Hepatocyte (in vitro differentiated cells): ENCODE results near the gene CPNE4. TPM values are rescaled to one million over a fixed set of nuclear protein-coding genes. Genes with fewer than 3 reads are reported as not detected.

Experiments
- DNase-seq: peaks from one replicate; pipeline ENCODE4 v3.0.0-alpha.2; 2016; ENCODE audit warnings: low spot score
- H2AFZ ChIP-seq: fragments of 200-600 bp; sonication (generic); 2 replicates; pipeline ENCODE4 v1.6.0; 2016; ENCODE audit warnings: antibody characterized with exemption, mild to moderate bottlenecking
- H3K27ac ChIP-seq: fragments of 200-600 bp; sonication (generic); 2 replicates; pipeline ENCODE4 v1.5.1; 2016; ENCODE audit warnings: mild to moderate bottlenecking
- H3K27me3 ChIP-seq: fragments of 200-600 bp; sonication (generic); 2 replicates; pipeline ENCODE4 v1.6.1; 2016
- H3K36me3 ChIP-seq: fragments of 200-600 bp; sonication (generic); replicated peaks from 2 replicates; pipeline ENCODE4 v1.5.1; 2016; ENCODE audit warnings: low read depth; ENCODE audit not compliant: insufficient read depth
- H3K4me1 ChIP-seq: fragments of 200-600 bp; sonication (generic); 2 replicates; pipeline ENCODE4 v1.5.1; 2016; ENCODE audit warnings: mild to moderate bottlenecking, moderate library complexity; ENCODE audit not compliant: insufficient read depth
- H3K4me2 ChIP-seq: fragments of 200-600 bp; sonication (generic); 2 replicates; pipeline ENCODE4 v1.6.0; 2016
- H3K4me3 ChIP-seq: fragments of 200-600 bp; sonication (generic); 2 replicates; pipeline ENCODE4 v1.5.1; 2016; ENCODE audit warnings: mild to moderate bottlenecking
- H3K79me2 ChIP-seq: fragments of 200-600 bp; sonication (generic); 2 replicates; pipeline ENCODE4 v1.6.0; 2017; ENCODE audit warnings: mild to moderate bottlenecking
- H3K9me2 ChIP-seq: fragments of 200-600 bp; sonication (generic); replicated peaks from 2 replicates; pipeline ENCODE4 v1.6.0; 2017; ENCODE audit warnings: mild to moderate bottlenecking; ENCODE audit not compliant: insufficient read depth
- H3K9me3 ChIP-seq: fragments of 200-600 bp; sonication (generic); 2 replicates; pipeline ENCODE4 v1.5.1; 2016; ENCODE audit warnings: low read depth, mild to moderate bottlenecking
- H4K20me1 ChIP-seq: fragments of 200-600 bp; sonication (generic); 2 replicates; pipeline ENCODE4 v1.6.0; 2016; ENCODE audit warnings: mild to moderate bottlenecking; ENCODE audit not compliant: insufficient read depth, poor library complexity, severe bottlenecking
- EZH2 ChIP-seq: fragments of 200-600 bp; sonication (generic); IDR thresholded peaks from 2 replicates; pipeline ENCODE4 v1.6.1; 2016; ENCODE audit warnings: antibody characterized with exemption, mild to moderate bottlenecking, borderline replicate concordance
- EZH2phosphoT487 ChIP-seq: fragments of 200-600 bp; sonication (generic); IDR thresholded peaks from one replicate; pipeline ENCODE4 v1.6.1; 2018; ENCODE audit warnings: antibody characterized with exemption, mild to moderate bottlenecking, low read depth, moderate library complexity; ENCODE audit not compliant: unreplicated experiment, severe bottlenecking
- WGBS: methylation state at CpG from one replicate; pipeline ENCODE4 v1.1.6; 2016; ENCODE audit warnings: low lambda C conversion rate; ENCODE audit errors: missing lambda C conversion rate; 5-methylcytosine and 5-hydroxymethylcytosine counted together
- polyA plus RNA-seq: library from polyadenylated mRNA; unstranded; fragments of >200 nt; fragmentation: Nextera tagmentation; extraction: Ambion mirVana; gene quantifications from 2 replicates; pipeline ENCODE4 v1.2.1, GENCODE V29; 2016
- total RNA-seq: library from RNA; depleted of rRNA; stranded (reverse); fragments of >200 nt; gene quantifications from 2 replicates; pipeline ENCODE4 v1.2.3, GENCODE V29; 2014
- TF ChIP-seq, protein P1 (sequence below): fragments of 200-600 bp; sonication (generic); IDR thresholded peaks from 2 replicates; pipeline ENCODE4 v1.5.1; 2016; ENCODE audit warnings: antibody characterized with exemption, mild to moderate bottlenecking; ENCODE audit not compliant: poor library complexity

The CPNE4 gene
- total and polyA plus RNA-seq, 2 experiments from 2014 or later: 0.37 to 0.52 TPM

DNA sequence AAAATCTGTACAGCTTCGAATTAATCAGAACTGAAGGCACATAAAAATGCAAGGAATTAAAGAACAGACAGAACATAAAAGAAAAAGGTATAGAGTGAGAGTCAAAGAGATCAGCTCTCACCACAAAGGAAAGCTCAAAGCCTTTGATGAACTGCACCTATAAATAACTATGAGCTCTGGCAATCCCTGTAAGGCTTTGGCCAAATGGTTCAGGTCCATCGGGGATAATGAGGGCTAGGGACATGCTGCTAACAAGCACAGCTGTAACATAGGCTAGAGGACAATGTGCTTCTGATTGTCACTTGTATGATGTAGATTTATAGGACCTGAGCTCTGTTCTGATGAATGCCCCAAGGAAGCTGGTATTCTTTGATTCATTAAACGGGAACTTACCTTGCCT is 418.1 kb downstream of the CPNE4 start:
- Histone ChIP-seq H2AFZ (no peak overlapping the region), H3K4me2 (no peak overlapping the region)
- whole genome bisulfite sequencing: 61% methylated on average over 3 of the region's 3 CpGs

DNA sequence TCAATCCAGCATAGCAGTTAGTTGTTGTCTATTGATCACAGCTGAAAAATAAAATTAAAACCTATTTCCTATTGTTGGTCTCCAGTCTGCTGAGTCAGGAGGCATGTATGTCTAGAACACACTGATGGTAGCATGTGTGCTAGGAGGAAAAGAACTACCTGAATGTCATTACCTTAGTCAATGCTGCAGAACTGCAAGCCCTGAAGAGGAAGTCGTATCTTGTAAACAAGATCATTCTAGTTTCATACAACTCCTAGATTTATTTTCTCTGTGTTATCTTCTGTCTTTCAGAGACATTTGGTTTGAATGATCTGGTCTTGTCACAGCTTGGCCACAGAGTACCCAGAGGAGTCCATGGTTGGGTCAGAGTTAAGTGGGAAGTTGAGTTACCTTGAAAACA is 422.1 kb downstream of the CPNE4 start:
- no peak overlapping the region for H3K27ac ChIP-seq
- H4K20me1 ChIP-seq: no peaks in the 10 kb centered on the region
- H2AFZ ChIP-seq: no peak overlapping the region
- H3K79me2 ChIP-seq: no peaks in the 10 kb centered on the region
- no peaks in the 10 kb centered on the region for H3K4me1 ChIP-seq
- TF ChIP-seq, protein P1, sequence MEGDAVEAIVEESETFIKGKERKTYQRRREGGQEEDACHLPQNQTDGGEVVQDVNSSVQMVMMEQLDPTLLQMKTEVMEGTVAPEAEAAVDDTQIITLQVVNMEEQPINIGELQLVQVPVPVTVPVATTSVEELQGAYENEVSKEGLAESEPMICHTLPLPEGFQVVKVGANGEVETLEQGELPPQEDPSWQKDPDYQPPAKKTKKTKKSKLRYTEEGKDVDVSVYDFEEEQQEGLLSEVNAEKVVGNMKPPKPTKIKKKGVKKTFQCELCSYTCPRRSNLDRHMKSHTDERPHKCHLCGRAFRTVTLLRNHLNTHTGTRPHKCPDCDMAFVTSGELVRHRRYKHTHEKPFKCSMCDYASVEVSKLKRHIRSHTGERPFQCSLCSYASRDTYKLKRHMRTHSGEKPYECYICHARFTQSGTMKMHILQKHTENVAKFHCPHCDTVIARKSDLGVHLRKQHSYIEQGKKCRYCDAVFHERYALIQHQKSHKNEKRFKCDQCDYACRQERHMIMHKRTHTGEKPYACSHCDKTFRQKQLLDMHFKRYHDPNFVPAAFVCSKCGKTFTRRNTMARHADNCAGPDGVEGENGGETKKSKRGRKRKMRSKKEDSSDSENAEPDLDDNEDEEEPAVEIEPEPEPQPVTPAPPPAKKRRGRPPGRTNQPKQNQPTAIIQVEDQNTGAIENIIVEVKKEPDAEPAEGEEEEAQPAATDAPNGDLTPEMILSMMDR: no peak
- TF ChIP-seq EZH2 (no peak), EZH2phosphoT487 (no peak)
- H3K4me3 ChIP-seq: no peak overlapping the region
- H3K9me2 ChIP-seq: no peaks in the 10 kb centered on the region
- 79% methylated on average over 1 of the region's 1 CpG for WGBS
- H3K9me3 ChIP-seq: no peaks in the 10 kb centered on the region
- H3K27me3 ChIP-seq: no peaks in the 10 kb centered on the region
- H3K36me3 ChIP-seq: no peaks in the 10 kb centered on the region
- H3K4me2 ChIP-seq: no peak overlapping the region
- no peak for DNase-seq

More for the DNA sequence above, 418.1 kb downstream of the CPNE4 start:
- DNase-seq: no peak
- no peaks in the 10 kb centered on the region for H3K9me3 ChIP-seq
- no peaks in the 10 kb centered on the region for H4K20me1 ChIP-seq
- no peak overlapping the region for H3K27ac ChIP-seq
- H3K79me2 ChIP-seq: no peaks in the 10 kb centered on the region
- H3K36me3 ChIP-seq: no peaks in the 10 kb centered on the region
- H3K4me1 ChIP-seq: no peaks in the 10 kb centered on the region
- no peak overlapping the region for H3K4me3 ChIP-seq
- no peaks in the 10 kb centered on the region for H3K27me3 ChIP-seq
- no peaks in the 10 kb centered on the region for H3K9me2 ChIP-seq
- no peak for TF ChIP-seq EZH2
- TF ChIP-seq EZH2phosphoT487: no peak
- TF ChIP-seq, protein P1: no peak

DNA sequence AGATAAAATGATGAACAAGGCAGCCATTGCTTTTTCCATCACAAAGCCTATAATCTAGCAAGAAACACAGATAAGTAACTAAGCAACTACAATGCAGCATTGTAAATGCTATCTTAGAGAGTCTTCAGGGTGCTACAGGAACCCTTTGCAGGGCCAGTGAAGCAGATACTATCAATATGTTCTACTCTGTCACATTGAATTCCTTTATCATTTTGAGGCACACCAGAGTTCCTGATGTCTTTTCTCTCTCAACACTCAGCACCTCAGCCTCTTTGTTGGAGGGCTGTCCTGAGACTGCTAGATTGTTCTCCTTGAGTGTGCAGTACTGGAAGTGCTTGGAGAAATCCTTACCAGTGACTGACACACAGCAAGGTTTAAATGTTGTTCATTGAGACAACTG is 424.6 kb downstream of the CPNE4 start:
- Histone ChIP-seq H3K79me2 (no peaks in the 10 kb centered on the region), H3K27me3 (no peaks in the 10 kb centered on the region), H3K36me3 (no peaks in the 10 kb centered on the region), H2AFZ (no peak overlapping the region), H4K20me1 (no peaks in the 10 kb centered on the region), H3K4me1 (no peaks in the 10 kb centered on the region), H3K4me2 (no peak overlapping the region), H3K9me3 (no peaks in the 10 kb centered on the region), H3K27ac (no peak overlapping the region), H3K4me3 (no peak overlapping the region), H3K9me2 (no peaks in the 10 kb centered on the region)
- DNase-seq: no peak
- TF ChIP-seq EZH2phosphoT487 (no peak), EZH2 (no peak)
- TF ChIP-seq, protein P1: no peak

DNA sequence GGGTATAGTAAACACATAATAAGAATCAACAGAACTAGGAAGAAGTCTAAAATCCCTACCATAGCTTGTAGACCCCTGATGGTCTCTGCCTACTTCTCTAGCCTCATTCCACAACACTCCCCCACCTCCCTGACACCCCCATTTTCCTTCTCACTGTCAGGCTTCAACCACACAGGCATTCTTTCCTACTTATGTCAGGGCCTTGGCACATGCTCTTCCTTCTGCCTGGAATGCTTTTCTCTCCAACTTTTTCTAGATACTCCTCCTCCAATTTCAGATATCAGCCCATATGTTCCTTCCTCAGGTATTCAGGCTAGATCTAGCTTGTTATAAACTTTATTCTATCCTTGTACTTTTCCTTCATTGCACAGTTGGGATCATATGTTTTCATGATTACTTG is 426.1 kb downstream of the CPNE4 start:
- H3K4me3 ChIP-seq: no peak overlapping the region
- H3K79me2 ChIP-seq: no peaks in the 10 kb centered on the region
- H2AFZ ChIP-seq: no peak overlapping the region
- H3K27ac ChIP-seq: no peak overlapping the region
- H3K36me3 ChIP-seq: no peaks in the 10 kb centered on the region
- no peaks in the 10 kb centered on the region for H3K9me2 ChIP-seq
- H3K27me3 ChIP-seq: no peaks in the 10 kb centered on the region
- H3K9me3 ChIP-seq: no peaks in the 10 kb centered on the region
- H3K4me1 ChIP-seq: no peaks in the 10 kb centered on the region
- no peak overlapping the region for H3K4me2 ChIP-seq
- DNase-seq: no peak
- H4K20me1 ChIP-seq: no peaks in the 10 kb centered on the region
- TF ChIP-seq, protein P1: no peak
- TF ChIP-seq EZH2: no peak
- TF ChIP-seq EZH2phosphoT487: no peak
